ACC112 (cell line): Measurements from ENCODE around the gene CEP57L1.
A peak's percentile ranks its signal among the peaks of the same experiment; 100 is the strongest.

Source experiments
- H2AFZ ChIP-seq: fragments of 200-600 bp; sonication (generic); one replicate; pipeline ENCODE4 v1.6.0; 2017; ENCODE audit warnings: antibody characterized with exemption, low read length; ENCODE audit not compliant: unreplicated experiment
- H3K27ac ChIP-seq: fragments of 200-600 bp; sonication (generic); 2 replicates; pipeline ENCODE4 v1.5.1; 2014; ENCODE audit warnings: low read depth, mild to moderate bottlenecking, antibody characterized with exemption, low read length, moderate library complexity
- H3K27me3 ChIP-seq: fragments of 200-600 bp; sonication (generic); 2 replicates; pipeline ENCODE4 v1.6.1; 2014; ENCODE audit warnings: mild to moderate bottlenecking, antibody characterized with exemption, low read length, moderate library complexity, mixed read lengths; ENCODE audit not compliant: insufficient read depth
- H3K36me3 ChIP-seq: fragments of 200-600 bp; sonication (generic); 2 replicates; pipeline ENCODE4 v1.6.1; 2016; ENCODE audit warnings: mild to moderate bottlenecking, antibody characterized with exemption, low read length, moderate library complexity, mixed read lengths; ENCODE audit not compliant: insufficient read depth
- H3K4me1 ChIP-seq: fragments of 200-600 bp; sonication (generic); one replicate; pipeline ENCODE4 v1.6.1; 2016; ENCODE audit warnings: low read length, mixed read lengths; ENCODE audit not compliant: insufficient read depth, unreplicated experiment, control insufficient read depth
- H3K4me3 ChIP-seq: fragments of 200-600 bp; sonication (generic); 2 replicates; pipeline ENCODE4 v1.5.1; 2014; ENCODE audit warnings: mild to moderate bottlenecking, low read depth, low read length
- H3K79me2 ChIP-seq: fragments of 200-600 bp; sonication (generic); one replicate; pipeline ENCODE4 v1.6.0; 2016; ENCODE audit warnings: low read length; ENCODE audit not compliant: control insufficient read depth, unreplicated experiment, insufficient read depth

The CEP57L1 gene

GRCh38 chr6:109056661-109057060 is 38.6 kb upstream of the CEP57L1 start:
- no peaks in the 10 kb centered on the region for H3K27me3 ChIP-seq
- H3K79me2 ChIP-seq: peaks cover 3% of the 10 kb centered on the region
- peaks cover 25% of the 10 kb centered on the region for H3K4me1 ChIP-seq
- no peaks in the 10 kb centered on the region for H3K36me3 ChIP-seq
- no peak overlapping the region for H2AFZ ChIP-seq
- H3K4me3 ChIP-seq: no peak overlapping the region
- peak overlapping the region; percentile 59; the same call in 1 of the 2 replicates for H3K27ac ChIP-seq

DNA sequence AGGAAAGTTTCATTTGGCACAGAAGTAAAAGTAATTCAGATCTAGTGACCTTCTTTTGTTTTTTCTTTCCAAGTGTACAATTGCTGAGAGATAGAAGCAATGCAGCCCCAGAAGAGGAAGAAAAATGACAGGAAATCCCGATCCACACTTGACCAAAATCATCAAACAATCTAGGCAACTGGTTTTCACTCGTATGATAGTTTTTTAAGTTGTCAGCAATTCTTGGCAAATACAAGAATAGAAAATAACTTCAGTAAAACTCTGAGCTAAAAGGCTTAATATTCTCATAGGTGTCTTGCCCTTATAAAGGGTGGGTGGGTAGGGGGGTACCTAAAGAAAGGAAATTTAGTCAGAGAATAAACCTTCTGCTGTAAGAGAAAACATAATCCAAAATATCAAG is 36.7 kb upstream of the CEP57L1 start:
- no peak overlapping the region for H3K27ac ChIP-seq
- no peak overlapping the region for H3K4me3 ChIP-seq
- peaks cover 22% of the 10 kb centered on the region for H3K4me1 ChIP-seq
- H2AFZ ChIP-seq: no peak overlapping the region
- no peaks in the 10 kb centered on the region for H3K36me3 ChIP-seq
- no peaks in the 10 kb centered on the region for H3K27me3 ChIP-seq
- peaks cover 3% of the 10 kb centered on the region for H3K79me2 ChIP-seq

DNA sequence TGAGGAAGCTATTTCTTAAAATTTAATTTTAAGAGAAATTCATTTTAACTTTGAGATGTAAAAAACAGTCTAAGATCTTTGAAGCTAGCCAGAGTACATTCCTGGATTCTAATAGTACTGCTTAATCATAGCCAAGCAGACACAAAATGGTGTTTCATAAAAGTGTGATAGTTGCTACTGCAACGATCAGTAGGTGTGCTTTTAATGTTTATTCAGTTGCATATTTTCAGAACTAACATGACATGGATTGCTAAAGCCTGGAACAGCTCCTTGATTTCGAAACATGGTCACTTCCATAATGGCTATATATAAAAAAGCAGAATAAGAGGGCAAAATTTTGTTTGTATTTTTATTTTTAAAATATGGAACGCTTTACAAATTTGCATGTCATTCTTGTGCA is 36.2 kb upstream of the CEP57L1 start:
- Histone ChIP-seq H3K27me3 (no peaks in the 10 kb centered on the region), H3K36me3 (no peaks in the 10 kb centered on the region), H2AFZ (no peak overlapping the region), H3K27ac (peak overlapping the region; percentile 56), H3K4me1 (peaks cover 22% of the 10 kb centered on the region), H3K79me2 (peaks cover 3% of the 10 kb centered on the region), H3K4me3 (peak overlapping the region; percentile 18; the same call in 1 of the 2 replicates)

- Histone ChIP-seq H3K27ac (peak overlapping the region; percentile 56), H3K4me3 (peak overlapping the region; percentile 18), H3K27me3 (no peaks in the 10 kb centered on the region), H3K79me2 (peaks cover 3% of the 10 kb centered on the region), H2AFZ (no peak overlapping the region), H3K36me3 (no peaks in the 10 kb centered on the region), H3K4me1 (peaks cover 22% of the 10 kb centered on the region)
Measured at GRCh38 chr6:109059571-109060021, 35.7 kb upstream of the CEP57L1 start.

- H3K27ac ChIP-seq: peak overlapping the region; percentile 56; the same call in 1 of the 2 replicates
Measured at GRCh38 chr6:109060571-109060970, 34.7 kb upstream of the CEP57L1 start.

DNA sequence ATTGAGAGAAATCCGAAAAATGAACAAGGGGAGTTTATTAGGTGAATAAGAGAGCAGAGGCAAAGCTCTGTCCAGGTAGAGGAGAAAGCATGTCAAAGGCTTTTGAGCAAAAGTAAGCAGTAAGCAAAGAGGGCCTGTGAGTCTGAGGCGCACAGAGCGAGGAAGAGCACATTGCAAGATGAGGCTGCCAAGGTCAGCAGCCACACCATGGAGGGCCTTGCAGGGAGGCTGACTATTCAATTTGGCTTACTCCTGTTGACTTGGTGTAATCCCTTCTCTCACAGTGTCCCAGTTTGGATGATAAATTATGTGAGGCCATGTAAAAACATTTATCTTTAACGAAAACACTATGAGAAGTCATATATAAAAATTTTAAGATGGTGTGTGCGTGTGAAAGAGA is 33.1 kb upstream of the CEP57L1 start:
- H3K4me1 ChIP-seq: peaks cover 16% of the 10 kb centered on the region
- H3K27ac ChIP-seq: no peak overlapping the region
- no peak overlapping the region for H3K4me3 ChIP-seq
- no peaks in the 10 kb centered on the region for H3K27me3 ChIP-seq
- no peak overlapping the region for H2AFZ ChIP-seq
- no peaks in the 10 kb centered on the region for H3K36me3 ChIP-seq
- peaks cover 3% of the 10 kb centered on the region for H3K79me2 ChIP-seq

More at GRCh38 chr6:109060571-109060970, 34.7 kb upstream of the CEP57L1 start:
- no peaks in the 10 kb centered on the region for H3K27me3 ChIP-seq
- H3K4me3 ChIP-seq: no peak overlapping the region
- no peak overlapping the region for H2AFZ ChIP-seq
- H3K79me2 ChIP-seq: peaks cover 3% of the 10 kb centered on the region
- H3K4me1 ChIP-seq: peaks cover 22% of the 10 kb centered on the region
- H3K36me3 ChIP-seq: no peaks in the 10 kb centered on the region

GRCh38 chr6:109062767-109063352 is 32.4 kb upstream of the CEP57L1 start:
- no peak overlapping the region for H3K4me3 ChIP-seq
- no peaks in the 10 kb centered on the region for H3K79me2 ChIP-seq
- H3K4me1 ChIP-seq: peaks cover 16% of the 10 kb centered on the region
- H3K27ac ChIP-seq: no peak overlapping the region
- H2AFZ ChIP-seq: no peak overlapping the region
- H3K36me3 ChIP-seq: no peaks in the 10 kb centered on the region
- H3K27me3 ChIP-seq: no peaks in the 10 kb centered on the region

GRCh38 chr6:109069746-109070145 is 25.6 kb upstream of the CEP57L1 start:
- H3K27me3 ChIP-seq: no peaks in the 10 kb centered on the region
- no peaks in the 10 kb centered on the region for H3K79me2 ChIP-seq
- H3K36me3 ChIP-seq: no peaks in the 10 kb centered on the region
- H3K4me3 ChIP-seq: no peak overlapping the region
- H2AFZ ChIP-seq: no peak overlapping the region
- no peak overlapping the region for H3K27ac ChIP-seq
- peaks cover 4% of the 10 kb centered on the region for H3K4me1 ChIP-seq

DNA sequence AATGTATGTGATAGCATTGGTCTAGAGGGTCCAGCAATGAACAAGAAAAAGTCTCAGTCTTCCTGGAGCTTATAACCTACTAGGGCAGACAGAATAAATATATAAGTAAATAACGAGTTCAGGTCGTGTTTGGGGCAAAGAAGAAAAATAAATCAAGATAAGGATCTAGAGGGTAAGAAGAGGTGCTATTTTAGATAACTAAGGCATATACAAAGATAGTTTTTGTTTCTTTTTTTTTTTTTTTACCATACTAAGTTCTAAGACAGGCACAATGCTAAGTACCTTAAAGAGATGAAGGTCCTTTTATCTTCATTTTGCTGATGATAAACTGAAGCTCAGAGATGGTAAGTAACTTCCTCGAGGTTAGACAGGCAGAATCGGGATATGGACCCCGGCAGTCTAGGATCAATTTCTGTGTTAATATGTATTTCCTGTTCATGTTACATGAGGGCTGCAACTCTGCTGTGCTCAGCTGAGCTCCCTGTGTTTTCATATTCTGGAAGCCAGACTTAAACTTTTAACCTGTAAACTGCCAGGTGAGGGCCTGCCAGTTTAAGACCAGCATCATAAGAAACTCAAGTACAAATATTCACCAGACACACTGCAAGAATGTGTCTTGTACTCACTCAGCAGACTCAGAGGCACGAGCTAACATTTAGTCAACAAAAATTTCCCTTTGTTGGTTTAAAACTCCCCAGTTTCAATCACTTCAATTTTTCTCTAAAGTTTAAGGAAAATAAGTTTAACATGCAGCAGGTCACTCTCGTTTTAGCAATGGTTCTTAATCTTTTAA is 24.0 kb upstream of the CEP57L1 start:
- Histone ChIP-seq H3K4me1 (peaks cover 4% of the 10 kb centered on the region), H3K36me3 (no peaks in the 10 kb centered on the region), H3K4me3 (no peak overlapping the region), H3K27ac (no peak overlapping the region), H2AFZ (no peak overlapping the region), H3K79me2 (no peaks in the 10 kb centered on the region), H3K27me3 (no peaks in the 10 kb centered on the region)

- H3K27me3 ChIP-seq: no peaks in the 10 kb centered on the region
- peaks cover 4% of the 10 kb centered on the region for H3K4me1 ChIP-seq
- H3K4me3 ChIP-seq: no peak overlapping the region
- no peaks in the 10 kb centered on the region for H3K36me3 ChIP-seq
- no peak overlapping the region for H3K27ac ChIP-seq
- H2AFZ ChIP-seq: no peak overlapping the region
- H3K79me2 ChIP-seq: no peaks in the 10 kb centered on the region
Measured at GRCh38 chr6:109073344-109074132, 21.8 kb upstream of the CEP57L1 start.
